ENCODE measurements around the gene PAPOLA.

PAPOLA gene

GRCh38 chr14:96584907-96585671, 82.9 kb downstream of the PAPOLA start:
- H3K4me3 ChIP-seq (ENCODE audit: low read depth, low read length) = no peak overlapping the region
- POLR2A ChIA-PET = no interaction called here
- no peak overlapping the region for H3K27ac ChIP-seq (ENCODE audit: extremely low read depth, low read depth, low read length)
- TF ChIP-seq ZNF623 (tag by site-specific recombination; IDR thresholded peaks at IDR 0.05) (no peak), ZNF112 (tag by site-specific recombination; IDR thresholded peaks at IDR 0.05) (no peak), ZNF221 (tag by site-specific recombination; IDR thresholded peaks at IDR 0.05; ENCODE audit: borderline replicate concordance) (no peak), GLI4 (tag by site-specific recombination; IDR thresholded peaks at IDR 0.05) (no peak), ZNF2 (tag by site-specific recombination; IDR thresholded peaks at IDR 0.05) (no peak), ZNF530 (tag by site-specific recombination; IDR thresholded peaks at IDR 0.05; ENCODE audit: low read depth) (no peak), ZNF600 (tag by site-specific recombination; IDR thresholded peaks at IDR 0.05) (no peak), FEZF1 (tag by site-specific recombination; IDR thresholded peaks at IDR 0.05) (no peak), SP3 (tag by site-specific recombination; IDR thresholded peaks at IDR 0.05) (no peak), ZNF175 (tag by site-specific recombination; IDR thresholded peaks at IDR 0.05) (no peak), ATF2 (tag by site-specific recombination; IDR thresholded peaks at IDR 0.05; ENCODE audit: low read depth) (no peak), REPIN1 (tag by site-specific recombination; IDR thresholded peaks at IDR 0.05; ENCODE audit: low read depth) (no peak)
- CTCF ChIA-PET = interaction anchor here (0.6 to 3.6 kb wide), 11 partner anchors 18 to 615 kb away, joined by 3 to 33 read pairs (median 5); no protein-coding TSS in a partner anchor
- H3K36me3 ChIP-seq (ENCODE audit: control insufficient read depth in 2 of 2, insufficient read depth in 1 of 2, low read length in 2 of 2) = no peaks in the 10 kb centered on the region
- H3K4me1 ChIP-seq (ENCODE audit: control insufficient read depth, insufficient read depth, low read length) = no peaks in the 10 kb centered on the region
- H3K9me3 ChIP-seq (ENCODE audit: control insufficient read depth, insufficient read depth, low read depth, low read length) = no peaks in the 10 kb centered on the region

GRCh38 chr14:96585672-96586013, 83.5 kb downstream of the PAPOLA start:
- Histone ChIP-seq H3K4me1 (ENCODE audit: control insufficient read depth, insufficient read depth, low read length) (no peaks in the 10 kb centered on the region), H3K36me3 (ENCODE audit: control insufficient read depth in 2 of 2, insufficient read depth in 1 of 2, low read length in 2 of 2) (no peaks in the 10 kb centered on the region), H3K9me3 (ENCODE audit: control insufficient read depth, insufficient read depth, low read depth, low read length) (no peaks in the 10 kb centered on the region), H3K4me3 (ENCODE audit: low read depth, low read length) (no peak overlapping the region), H3K27ac (ENCODE audit: extremely low read depth, low read depth, low read length) (no peak overlapping the region)
- TF ChIP-seq ZIC2 (tag by site-specific recombination; IDR thresholded peaks at IDR 0.05) (no peak), EGR2 (tag by site-specific recombination; IDR thresholded peaks at IDR 0.05; ENCODE audit: low read depth) (no peak), ZNF37A (tag by site-specific recombination; IDR thresholded peaks at IDR 0.05) (no peak), ZNF629 (tag by site-specific recombination; IDR thresholded peaks at IDR 0.05) (no peak), ZNF433 (tag by site-specific recombination; IDR thresholded peaks at IDR 0.05; ENCODE audit: low read depth) (no peak), ZFP69B (tag by site-specific recombination; IDR thresholded peaks at IDR 0.05) (no peak), ZBTB17 (tag by site-specific recombination; IDR thresholded peaks at IDR 0.05) (no peak), ZSCAN16 (tag by site-specific recombination; IDR thresholded peaks at IDR 0.05) (no peak), ZNF658 (tag by site-specific recombination; IDR thresholded peaks at IDR 0.05) (no peak), ZNF561 (tag by site-specific recombination; IDR thresholded peaks at IDR 0.05; ENCODE audit: borderline replicate concordance) (no peak), OSR2 (tag by site-specific recombination; IDR thresholded peaks at IDR 0.05) (no peak), RBAK (tag by site-specific recombination; IDR thresholded peaks at IDR 0.05) (no peak), HOXA7 (CRISPR knock-in tag; IDR thresholded peaks at IDR 0.05; ENCODE audit: borderline replicate concordance) (no peak), ZNF16 (tag by site-specific recombination; IDR thresholded peaks at IDR 0.05; ENCODE audit: low read depth) (no peak), ZNF24 (tag by site-specific recombination; IDR thresholded peaks at IDR 0.05) (no peak)
- POLR2A ChIA-PET = no interaction called here
- CTCF ChIA-PET = interaction anchor here (1.5 kb wide), 1 partner anchor 152 kb away, joined by 5 read pairs; no protein-coding TSS in a partner anchor

All from HEK293 (cell line).